OCI-LY7 (cell line): ENCODE data around the gene ETV3L. TPM values are rescaled to one million over a fixed set of nuclear protein-coding genes. Genes with fewer than 3 reads are reported as not detected.

Experiments used
- BruUV-seq: library from RNA; stranded (reverse); fragments of 400-500 nt; replicated peaks from 2 replicates; lab custom pipeline; 2021; lab: Mats Ljungman, UMichigan
- CTCF ChIA-PET: fragments of 300-600 bp; sonication (Branson Sonifier 250); formaldehyde crosslinking; loops from one replicate; lab custom pipeline; 2022; ENCODE audit warnings: antibody characterized with exemption; ENCODE audit not compliant: unreplicated experiment; lab: Charles Lee
- POLR2A ChIA-PET: fragments of 300-600 bp; sonication (Branson Sonifier 250); formaldehyde crosslinking; loops from one replicate; lab custom pipeline; 2022; ENCODE audit warnings: antibody characterized with exemption; lab: Charles Lee
- DNase-seq: peaks from one replicate; pipeline ENCODE4 v3.0.0-alpha.2; 2015; ENCODE audit warnings: low spot score
- H2AFZ ChIP-seq: fragments of 200-600 bp; sonication (generic), shearing (Covaris generic); 2 replicates; pipeline ENCODE4 v1.6.1; 2014; ENCODE audit warnings: mild to moderate bottlenecking, antibody characterized with exemption, low read length, moderate library complexity
- H3K27ac ChIP-seq: fragments of 200-600 bp; sonication (generic); 2 replicates; pipeline ENCODE4 v1.5.1; 2014; ENCODE audit warnings: mixed run types, low read depth, mild to moderate bottlenecking, moderate library complexity, low read length, inconsistent platforms; ENCODE audit not compliant: poor library complexity, severe bottlenecking
- H3K36me3 ChIP-seq: fragments of 200-600 bp; sonication (generic); 2 replicates; pipeline ENCODE4 v1.6.1; 2014; ENCODE audit warnings: mild to moderate bottlenecking, antibody characterized with exemption, low read length, moderate library complexity, mixed read lengths; ENCODE audit not compliant: insufficient read depth
- H3K4me1 ChIP-seq: fragments of 200-600 bp; sonication (generic); 2 replicates; pipeline ENCODE4 v1.5.1; 2014; ENCODE audit warnings: mild to moderate bottlenecking, low read length; ENCODE audit not compliant: insufficient read depth, poor library complexity, severe bottlenecking
- H3K4me2 ChIP-seq: fragments of 200-600 bp; sonication (generic); 2 replicates; pipeline ENCODE4 v1.6.1; 2014; ENCODE audit warnings: mild to moderate bottlenecking, low read length
- H3K4me3 ChIP-seq: fragments of 200-600 bp; sonication (generic); 2 replicates; pipeline ENCODE4 v1.5.1; 2014; ENCODE audit warnings: mild to moderate bottlenecking, low read depth, low read length; ENCODE audit not compliant: poor library complexity, severe bottlenecking
- H3K79me2 ChIP-seq: fragments of 200-600 bp; sonication (generic); 2 replicates; pipeline ENCODE4 v1.6.1; 2016; ENCODE audit warnings: low read depth, mild to moderate bottlenecking, low read length, moderate library complexity, mixed read lengths; ENCODE audit not compliant: insufficient read depth
- H3K9me2 ChIP-seq: fragments of 200-600 bp; sonication (generic); 2 replicates; pipeline ENCODE4 v1.6.1; 2016; ENCODE audit warnings: mild to moderate bottlenecking, low read length, mixed read lengths; ENCODE audit not compliant: insufficient read depth
- H3K9me3 ChIP-seq: fragments of 200-600 bp; sonication (generic); 2 replicates; pipeline ENCODE4 v1.6.1; 2014; ENCODE audit warnings: mild to moderate bottlenecking, mixed run types, low read length, mixed read lengths
- H4K20me1 ChIP-seq: fragments of 200-600 bp; sonication (generic); 2 replicates; pipeline ENCODE4 v1.6.1; 2014; ENCODE audit warnings: mild to moderate bottlenecking, antibody characterized with exemption, low read length, moderate library complexity, mixed read lengths; ENCODE audit not compliant: insufficient read depth
- EZH2phosphoT487 ChIP-seq: fragments of 200-600 bp; sonication (generic); IDR thresholded peaks from 2 replicates; pipeline ENCODE4 v1.6.1; 2018; ENCODE audit warnings: low read depth, borderline replicate concordance, mild to moderate bottlenecking, mixed run types, antibody characterized with exemption, low read length, moderate library complexity, mixed read lengths
- intact Hi-C: fragments of 100-400 bp; cut with micrococcal nuclease; formaldehyde crosslinking; loops from one replicate; pipeline ENCODE4 v1.10.0; 2022; ENCODE audit not compliant: unreplicated experiment
- total RNA-seq, 2 experiments: library from RNA; depleted of rRNA in 1 of 2; stranded (reverse); fragments of >200 nt in 1 of 2; shearing (Covaris generic) in 1 of 2; gene quantifications; 2 replicates each; pipeline ENCODE4 v1.2.3, GENCODE V29; 2014 to 2022
- TF ChIP-seq, protein P1 (sequence below): fragments of 200-600 bp; sonication (generic); conservative IDR thresholded peaks from 2 replicates; pipeline ENCODE4 v1.5.1; 2014; ENCODE audit warnings: mild to moderate bottlenecking, antibody characterized with exemption, low read length, moderate library complexity, mixed read lengths

Gene ETV3L
- total RNA-seq, 2 experiments from 2014 or later = not detected

DNA sequence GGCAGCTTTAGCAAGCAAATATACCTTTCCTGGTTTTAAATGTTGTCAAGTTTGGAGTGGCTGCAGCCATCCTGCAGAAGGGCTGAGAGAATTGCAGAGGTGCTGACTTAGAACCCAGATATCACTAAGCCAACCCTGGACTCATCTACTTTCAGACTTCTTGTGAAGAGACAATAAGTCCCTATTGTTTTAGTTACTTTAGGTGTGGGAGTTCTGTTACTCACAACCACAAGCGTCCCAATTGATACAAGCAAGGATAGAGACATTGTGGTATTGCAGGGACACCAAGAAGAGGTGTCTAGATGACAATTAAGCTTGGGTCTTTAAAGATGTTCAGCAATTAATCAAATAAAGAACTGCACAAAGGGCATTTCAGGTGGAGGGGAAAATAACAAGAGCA is 47.4 kb upstream of the ETV3L start:
- H3K9me2 ChIP-seq = no peaks in the 10 kb centered on the region
- CTCF ChIA-PET = no interaction called here
- DNase-seq = no peak
- no peaks in the 10 kb centered on the region for H4K20me1 ChIP-seq
- no peak overlapping the region for H3K27ac ChIP-seq
- H3K4me3 ChIP-seq = no peak overlapping the region
- H3K79me2 ChIP-seq = no peaks in the 10 kb centered on the region
- peaks cover 8% of the 10 kb centered on the region for H3K4me1 ChIP-seq
- intact Hi-C loops = no loop called here
- no peaks in the 10 kb centered on the region for H3K36me3 ChIP-seq
- no TSS peak for BruUV-seq
- H2AFZ ChIP-seq = peak overlapping the region; percentile 71; the same call in 1 of the 2 replicates
- POLR2A ChIA-PET = interaction anchor here (0.6 to 1.7 kb wide), 2 partner anchors 8 to 40 kb away, joined by 3 to 7 read pairs; partner anchors contain the start of gene ETV3
- TF ChIP-seq, protein P1, sequence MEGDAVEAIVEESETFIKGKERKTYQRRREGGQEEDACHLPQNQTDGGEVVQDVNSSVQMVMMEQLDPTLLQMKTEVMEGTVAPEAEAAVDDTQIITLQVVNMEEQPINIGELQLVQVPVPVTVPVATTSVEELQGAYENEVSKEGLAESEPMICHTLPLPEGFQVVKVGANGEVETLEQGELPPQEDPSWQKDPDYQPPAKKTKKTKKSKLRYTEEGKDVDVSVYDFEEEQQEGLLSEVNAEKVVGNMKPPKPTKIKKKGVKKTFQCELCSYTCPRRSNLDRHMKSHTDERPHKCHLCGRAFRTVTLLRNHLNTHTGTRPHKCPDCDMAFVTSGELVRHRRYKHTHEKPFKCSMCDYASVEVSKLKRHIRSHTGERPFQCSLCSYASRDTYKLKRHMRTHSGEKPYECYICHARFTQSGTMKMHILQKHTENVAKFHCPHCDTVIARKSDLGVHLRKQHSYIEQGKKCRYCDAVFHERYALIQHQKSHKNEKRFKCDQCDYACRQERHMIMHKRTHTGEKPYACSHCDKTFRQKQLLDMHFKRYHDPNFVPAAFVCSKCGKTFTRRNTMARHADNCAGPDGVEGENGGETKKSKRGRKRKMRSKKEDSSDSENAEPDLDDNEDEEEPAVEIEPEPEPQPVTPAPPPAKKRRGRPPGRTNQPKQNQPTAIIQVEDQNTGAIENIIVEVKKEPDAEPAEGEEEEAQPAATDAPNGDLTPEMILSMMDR = no peak
- no peak for TF ChIP-seq EZH2phosphoT487
- H3K9me3 ChIP-seq = no peaks in the 10 kb centered on the region
- no peak overlapping the region for H3K4me2 ChIP-seq

DNA sequence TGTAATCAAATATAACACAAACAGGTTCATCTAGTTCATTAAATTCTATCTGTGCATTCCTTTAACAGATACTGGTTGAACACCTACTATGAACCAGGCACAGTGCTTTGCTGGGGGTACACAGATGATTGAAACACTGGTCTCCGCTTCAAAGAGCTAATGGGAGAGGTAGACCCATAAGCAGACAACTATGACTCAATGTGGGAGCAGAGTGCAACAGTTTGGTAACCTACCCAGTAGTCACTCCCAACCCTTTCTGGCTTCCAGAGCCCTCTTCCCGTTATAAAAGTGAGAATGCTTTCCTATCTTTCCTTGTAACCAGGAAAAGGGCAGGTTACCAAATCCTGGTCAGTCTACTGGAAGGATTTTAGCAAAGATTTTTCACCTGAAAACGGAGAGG is 46.6 kb upstream of the ETV3L start:
- Histone ChIP-seq H2AFZ (no peak overlapping the region), H3K9me2 (no peaks in the 10 kb centered on the region), H3K4me1 (peaks cover 8% of the 10 kb centered on the region), H3K27ac (no peak overlapping the region), H3K9me3 (no peaks in the 10 kb centered on the region), H3K4me2 (no peak overlapping the region), H3K4me3 (no peak overlapping the region), H3K79me2 (no peaks in the 10 kb centered on the region), H3K36me3 (no peaks in the 10 kb centered on the region), H4K20me1 (no peaks in the 10 kb centered on the region)
- TF ChIP-seq, protein P1 = no peak
- no peak for TF ChIP-seq EZH2phosphoT487
- BruUV-seq = no TSS peak
- ChIA-PET POLR2A (interaction anchor here (0.6 kb wide), 1 partner anchor 39 kb away, joined by 3 read pairs; no protein-coding TSS in a partner anchor), CTCF (no interaction called here)
- no peak for DNase-seq
- intact Hi-C loops = no loop called here

DNA sequence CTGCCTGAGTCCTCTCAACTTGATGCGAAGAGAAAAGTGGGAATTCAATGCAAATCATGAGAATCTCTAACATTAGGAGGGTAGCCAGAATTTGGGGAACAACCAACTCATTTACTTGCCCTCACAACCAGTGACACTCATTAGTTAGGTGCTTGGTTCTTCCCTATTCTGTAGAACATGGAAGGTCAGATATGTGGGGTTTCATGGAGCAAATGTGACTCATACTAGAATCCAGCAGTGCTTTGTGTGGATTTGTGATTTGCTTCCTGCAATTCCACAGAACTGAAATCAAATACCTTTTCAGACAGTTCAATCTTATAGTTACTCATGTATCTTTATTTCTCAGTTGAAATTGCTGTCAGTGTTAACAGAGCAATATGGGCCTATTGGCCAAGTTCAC is 45.5 kb upstream of the ETV3L start:
- TF ChIP-seq, protein P1 = no peak
- no peak for TF ChIP-seq EZH2phosphoT487
- Histone ChIP-seq H3K36me3 (no peaks in the 10 kb centered on the region), H3K9me3 (no peaks in the 10 kb centered on the region), H4K20me1 (no peaks in the 10 kb centered on the region), H3K9me2 (no peaks in the 10 kb centered on the region), H3K4me3 (no peak overlapping the region), H2AFZ (no peak overlapping the region), H3K4me1 (peaks cover 8% of the 10 kb centered on the region), H3K27ac (no peak overlapping the region), H3K79me2 (no peaks in the 10 kb centered on the region), H3K4me2 (no peak overlapping the region)
- DNase-seq = no peak
- intact Hi-C loops = no loop called here
- ChIA-PET CTCF (no interaction called here), POLR2A (no interaction called here)
- no TSS peak for BruUV-seq
